Measurements from ENCODE around the gene CHPF2. TPM values are rescaled to one million over a fixed set of nuclear protein-coding genes. Genes with fewer than 3 reads are reported as not detected.

CHPF2 gene
- total RNA-seq, 2 experiments from 2014 or later: 46.1 to 46.8 TPM

DNA sequence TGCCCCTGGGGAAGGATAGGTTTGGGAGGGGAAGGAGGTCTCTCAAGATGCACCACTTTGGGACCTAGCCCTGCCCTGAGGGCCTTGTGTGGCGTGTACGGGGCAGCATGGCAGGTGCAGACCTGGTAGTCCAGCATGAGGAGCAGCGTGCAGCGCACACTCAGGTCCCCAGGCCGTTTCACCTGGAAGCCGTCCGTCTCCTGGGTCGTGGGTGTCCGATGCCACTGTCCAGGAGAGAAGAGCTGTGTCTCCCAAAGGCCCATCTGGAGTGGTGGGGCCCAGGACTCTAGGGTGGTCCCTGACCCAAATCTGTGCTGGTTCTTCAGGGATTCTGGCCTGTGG, 9.4 kb downstream of the CHPF2 start:
- ATAC-seq: no peak
- H3K27me3 Mint-ChIP-seq: peaks cover 19% of the 10 kb centered on the region

DNA sequence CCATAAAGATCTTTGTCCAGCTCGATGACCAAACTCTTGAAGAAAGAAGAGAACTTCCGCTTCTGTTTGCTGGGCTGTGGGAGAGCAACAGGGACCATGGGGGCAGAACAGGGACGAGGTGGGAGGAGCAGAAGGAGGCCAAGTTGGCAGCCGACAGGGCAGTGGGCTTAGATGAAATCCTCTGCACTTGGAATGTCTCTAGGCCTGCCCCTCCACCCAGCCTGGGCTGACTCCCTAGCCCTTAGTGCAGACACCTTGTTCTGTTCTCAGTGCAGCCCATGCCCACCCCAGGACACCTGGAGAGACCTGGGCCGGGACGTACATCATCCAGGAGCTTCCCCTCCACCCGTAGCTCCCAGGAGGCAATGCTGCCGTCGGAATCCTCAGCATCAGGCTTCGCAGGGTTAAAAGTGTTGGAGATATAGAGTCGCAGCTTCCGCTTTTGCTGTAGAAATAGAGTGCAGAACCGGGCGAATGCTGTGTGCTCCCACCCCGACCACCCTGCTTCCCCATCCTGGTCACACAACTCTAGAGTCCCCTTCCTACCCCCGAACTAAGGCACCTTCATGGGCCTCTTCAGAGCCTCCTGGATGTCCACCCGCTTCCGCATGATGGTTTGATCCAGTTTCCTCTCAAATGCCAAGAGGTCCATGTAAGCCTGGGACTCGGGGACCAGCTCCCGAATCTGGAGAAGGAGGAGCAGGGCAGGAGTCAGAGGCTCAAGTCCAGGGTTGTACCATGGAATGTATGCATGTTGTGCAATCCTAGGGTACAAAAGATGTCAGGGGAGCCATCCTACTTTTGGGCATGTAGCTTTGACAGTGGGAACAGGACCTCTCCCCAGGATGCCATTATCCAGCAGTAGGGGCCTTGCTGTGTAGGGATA, 10.1 kb downstream of the CHPF2 start:
- no peak overlapping the region for H3K4me3 Mint-ChIP-seq
- CTCF ChIA-PET: interaction anchor here (0.8 to 5.6 kb wide), 11 partner anchors 9 to 131 kb away, joined by 3 to 60 read pairs (median 5); partner anchors contain the start of genes ABCF2 and CHPF2

More for the DNA sequence above, 9.4 kb downstream of the CHPF2 start:
- CTCF ChIA-PET: interaction anchor here (4.8 kb wide), 1 partner anchor 8 kb away, joined by 47 read pairs; the partner anchor contains the start of gene CHPF2
- no peak for DNase-seq
- Mint-ChIP-seq H3K27ac (no peak overlapping the region), H3K4me3 (no peak overlapping the region), H3K4me1 (peaks cover 28% of the 10 kb centered on the region), H3K9me3 (ENCODE audit: low read depth) (no peaks in the 10 kb centered on the region), H3K36me3 (peaks cover 5% of the 10 kb centered on the region)

DNA sequence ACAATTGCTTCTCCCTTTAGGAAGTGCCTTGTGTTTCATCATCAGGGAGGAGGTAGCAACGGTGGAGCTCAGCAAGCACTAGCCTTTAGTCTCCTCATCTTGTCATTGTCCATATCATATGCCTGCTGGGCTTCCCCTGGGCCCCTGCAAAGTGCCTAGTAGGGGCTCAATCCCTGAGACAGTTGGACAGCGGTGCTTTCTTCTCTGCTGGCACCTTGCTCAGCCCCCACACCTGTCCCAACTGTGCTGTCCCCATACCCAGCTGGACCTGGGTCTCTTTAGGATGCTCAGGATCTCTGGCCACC, 10.7 kb downstream of the CHPF2 start:
- Mint-ChIP-seq H3K4me1 (peaks cover 29% of the 10 kb centered on the region), H3K9me3 (ENCODE audit: low read depth) (no peaks in the 10 kb centered on the region), H3K27me3 (peaks cover 32% of the 10 kb centered on the region), H3K36me3 (peaks cover 2% of the 10 kb centered on the region), H3K27ac (peak overlapping the region; percentile 71), H3K4me3 (peak overlapping the region; percentile 35)
- ATAC-seq (no peak), DNase-seq (no peak)
- CTCF ChIA-PET: interaction anchor here (0.9 to 5.6 kb wide), 11 partner anchors 9 to 119 kb away, joined by 3 to 60 read pairs (median 6); partner anchors contain the start of genes ABCF2 and CHPF2

More for the DNA sequence above, 10.1 kb downstream of the CHPF2 start:
- no peak for ATAC-seq
- Mint-ChIP-seq H3K27me3 (peaks cover 26% of the 10 kb centered on the region), H3K27ac (peak overlapping the region; percentile 71), H3K36me3 (peaks cover 2% of the 10 kb centered on the region), H3K9me3 (ENCODE audit: low read depth) (no peaks in the 10 kb centered on the region), H3K4me1 (peaks cover 28% of the 10 kb centered on the region)
- DNase-seq: no peak

DNA sequence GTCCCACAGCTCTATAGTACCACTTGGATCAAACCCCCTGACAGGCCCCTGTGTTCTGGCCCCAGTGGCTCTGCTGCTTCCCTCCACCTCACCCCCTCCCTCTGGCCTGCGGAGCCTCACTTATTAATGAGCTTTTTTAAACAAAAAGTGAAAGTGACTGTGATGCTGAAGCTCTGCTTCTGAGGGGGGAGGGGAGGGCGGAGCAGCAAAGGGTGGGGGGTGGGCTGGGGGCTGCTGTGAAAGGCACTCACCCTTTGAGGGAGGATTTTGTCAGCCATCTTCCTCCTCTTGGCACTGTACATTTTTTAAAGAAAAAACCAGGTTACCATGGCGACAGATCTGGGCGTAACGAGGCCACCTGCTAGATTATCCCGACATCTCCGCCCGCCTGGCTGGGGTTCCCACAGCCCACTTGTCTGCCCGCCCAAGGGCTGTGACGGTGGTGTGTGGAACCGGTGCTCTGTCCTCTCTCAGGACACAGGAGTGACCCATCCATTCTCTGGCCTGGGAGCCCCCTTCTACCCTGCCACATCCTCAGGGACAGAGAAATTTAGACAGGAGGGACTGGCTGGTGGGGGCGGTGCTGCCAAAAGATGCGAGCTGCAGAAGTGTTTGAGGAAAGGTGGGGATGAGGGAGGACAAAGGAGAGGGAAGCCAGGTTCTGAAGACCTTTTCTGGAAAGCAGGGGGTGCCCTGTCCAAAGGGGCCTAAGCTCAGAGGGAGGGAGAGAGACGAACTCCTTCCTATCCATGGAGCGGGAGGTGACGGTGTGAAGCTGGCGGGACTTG, 11.3 kb downstream of the CHPF2 start:
- H3K9me3 Mint-ChIP-seq (ENCODE audit: low read depth): no peaks in the 10 kb centered on the region
- H3K4me3 Mint-ChIP-seq: peak overlapping the region; percentile 35
- peaks cover 36% of the 10 kb centered on the region for H3K27me3 Mint-ChIP-seq
- peak; percentile 17 for ATAC-seq
- H3K4me1 Mint-ChIP-seq: peaks cover 33% of the 10 kb centered on the region
- DNase-seq: no peak
- CTCF ChIA-PET: interaction anchor here (0.6 to 5.6 kb wide), 49 partner anchors 7 to 548 kb away, joined by 3 to 60 read pairs (median 4); partner anchors contain the start of genes ABCF2, ASB10, CHPF2 and FASTK
- H3K36me3 Mint-ChIP-seq: peaks cover 2% of the 10 kb centered on the region
- H3K27ac Mint-ChIP-seq: peak overlapping the region; percentile 71

DNA sequence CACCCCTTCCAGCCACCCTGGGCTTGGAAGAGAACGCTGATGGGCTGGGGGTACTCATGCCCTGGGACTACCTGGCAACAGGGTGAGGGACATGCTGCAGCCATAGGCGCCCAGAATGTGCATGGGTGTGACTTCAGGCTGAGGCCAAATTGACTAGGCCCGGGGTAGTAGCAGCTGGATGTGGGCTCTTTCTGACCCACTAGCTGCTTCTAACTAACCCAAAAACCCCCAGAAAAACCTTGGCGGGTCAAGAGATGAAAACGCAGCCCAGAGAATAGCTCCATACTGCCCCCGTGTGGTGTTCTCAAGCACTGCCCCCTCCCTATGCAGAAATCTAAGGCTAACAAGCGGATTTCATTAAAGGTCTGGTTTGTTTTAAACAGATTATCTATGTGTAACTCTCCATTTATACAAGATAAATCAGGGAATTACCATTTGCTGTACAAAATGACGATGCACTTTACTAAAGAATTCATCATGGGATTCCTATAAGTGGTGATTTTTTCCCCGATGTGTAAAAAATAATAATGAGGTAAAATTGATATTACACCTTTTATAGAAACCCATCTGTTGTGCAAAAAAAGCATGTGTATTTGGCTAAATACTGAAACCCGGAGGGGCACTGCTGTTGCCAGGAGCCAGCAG, 12.0 kb downstream of the CHPF2 start:
- CTCF ChIA-PET: interaction anchor here (0.6 to 5.6 kb wide), 50 partner anchors 8 to 549 kb away, joined by 3 to 60 read pairs (median 4); partner anchors contain the start of genes ABCF2, ASB10, CHPF2 and FASTK
- ATAC-seq: peak; percentile 27
- no peaks in the 10 kb centered on the region for H3K9me3 Mint-ChIP-seq (ENCODE audit: low read depth)
- no peaks in the 10 kb centered on the region for H3K36me3 Mint-ChIP-seq
- peaks cover 38% of the 10 kb centered on the region for H3K27me3 Mint-ChIP-seq
- peak; percentile 78 for DNase-seq
- peaks cover 35% of the 10 kb centered on the region for H3K4me1 Mint-ChIP-seq
- H3K4me3 Mint-ChIP-seq: peak overlapping the region; percentile 35
- no peak overlapping the region for H3K27ac Mint-ChIP-seq

DNA sequence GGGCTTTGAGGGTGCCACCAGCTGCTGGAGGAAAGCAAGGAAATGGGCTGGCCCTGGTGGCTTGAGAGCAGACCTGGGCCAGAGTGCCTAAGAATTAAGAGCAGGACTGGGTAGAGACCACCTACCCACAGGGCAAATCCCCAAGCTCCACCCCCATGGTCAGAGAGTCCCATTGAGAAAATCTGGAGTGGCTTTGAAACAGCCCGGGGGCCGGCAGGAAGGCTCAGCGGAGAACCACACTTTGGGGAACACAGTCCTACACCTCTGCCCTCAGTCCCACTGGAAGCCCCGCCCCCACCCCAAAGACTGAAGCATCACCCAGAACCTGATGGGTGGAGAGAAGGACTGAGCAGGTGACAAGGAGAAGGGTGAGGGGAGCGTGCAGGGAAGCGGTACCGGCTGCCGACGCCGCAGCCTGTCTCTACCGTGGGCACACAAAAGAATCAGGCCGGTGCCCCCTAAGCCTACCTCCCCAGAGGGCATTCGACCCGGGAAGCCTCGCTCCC, 12.6 kb downstream of the CHPF2 start:
- Mint-ChIP-seq H3K9me3 (ENCODE audit: low read depth) (no peaks in the 10 kb centered on the region), H3K4me3 (peak overlapping the region; percentile 13), H3K27ac (no peak overlapping the region), H3K27me3 (peaks cover 44% of the 10 kb centered on the region), H3K4me1 (peaks cover 36% of the 10 kb centered on the region), H3K36me3 (no peaks in the 10 kb centered on the region)
- CTCF ChIA-PET: interaction anchor here (0.9 to 5.6 kb wide), 38 partner anchors 8 to 550 kb away, joined by 3 to 60 read pairs (median 4); partner anchors contain the start of genes ABCF2, ASB10, CHPF2 and FASTK
- ATAC-seq (no peak), DNase-seq (no peak)

DNA sequence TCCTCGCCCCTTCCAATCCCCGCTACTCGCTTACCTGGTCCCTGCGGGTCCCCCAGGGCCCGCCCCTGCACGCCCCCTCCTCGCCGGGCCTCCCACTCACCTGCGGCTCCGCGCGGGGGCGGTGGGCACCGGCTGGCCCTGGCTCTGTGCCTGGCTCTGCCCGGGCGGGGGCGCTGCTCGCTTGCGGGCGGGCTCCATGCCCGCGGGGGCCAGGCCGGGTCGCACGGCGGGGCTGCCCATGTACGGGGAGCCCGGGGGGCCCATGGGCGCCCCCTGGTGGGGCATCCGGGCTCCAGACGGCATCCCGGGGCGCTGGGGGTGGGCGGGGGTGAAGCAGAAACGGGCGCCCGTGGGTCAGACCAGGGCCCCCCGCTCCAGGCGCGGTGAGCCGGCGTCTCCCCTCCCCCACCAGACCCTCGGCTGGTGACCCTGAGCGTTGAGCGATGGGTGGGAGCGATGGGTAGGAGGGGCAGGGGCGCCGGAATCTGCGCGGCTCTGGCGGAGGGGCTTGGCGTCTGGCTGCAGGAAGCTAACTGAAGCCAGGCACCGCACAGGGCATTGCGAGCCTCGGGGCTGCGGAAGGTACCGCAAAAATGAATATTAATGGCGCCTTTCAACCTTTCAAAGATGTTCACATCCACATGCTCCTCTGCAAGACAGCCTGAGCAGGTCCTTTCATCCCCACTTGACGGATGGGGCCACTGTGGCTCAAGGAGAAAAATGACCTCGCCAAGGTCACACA, 13.2 kb downstream of the CHPF2 start:
- Mint-ChIP-seq H3K4me3 (peak overlapping the region; percentile 13), H3K27ac (no peak overlapping the region), H3K4me1 (peaks cover 36% of the 10 kb centered on the region), H3K9me3 (ENCODE audit: low read depth) (no peaks in the 10 kb centered on the region), H3K27me3 (peaks cover 50% of the 10 kb centered on the region), H3K36me3 (no peaks in the 10 kb centered on the region)
- CTCF ChIA-PET: interaction anchor here (0.6 to 5.6 kb wide), 23 partner anchors 11 to 919 kb away, joined by 3 to 60 read pairs (median 4); partner anchors contain the start of genes ABCF2, CHPF2 and NUB1
- peak; percentile 65 for DNase-seq
- ATAC-seq: peak; percentile 79

DNA sequence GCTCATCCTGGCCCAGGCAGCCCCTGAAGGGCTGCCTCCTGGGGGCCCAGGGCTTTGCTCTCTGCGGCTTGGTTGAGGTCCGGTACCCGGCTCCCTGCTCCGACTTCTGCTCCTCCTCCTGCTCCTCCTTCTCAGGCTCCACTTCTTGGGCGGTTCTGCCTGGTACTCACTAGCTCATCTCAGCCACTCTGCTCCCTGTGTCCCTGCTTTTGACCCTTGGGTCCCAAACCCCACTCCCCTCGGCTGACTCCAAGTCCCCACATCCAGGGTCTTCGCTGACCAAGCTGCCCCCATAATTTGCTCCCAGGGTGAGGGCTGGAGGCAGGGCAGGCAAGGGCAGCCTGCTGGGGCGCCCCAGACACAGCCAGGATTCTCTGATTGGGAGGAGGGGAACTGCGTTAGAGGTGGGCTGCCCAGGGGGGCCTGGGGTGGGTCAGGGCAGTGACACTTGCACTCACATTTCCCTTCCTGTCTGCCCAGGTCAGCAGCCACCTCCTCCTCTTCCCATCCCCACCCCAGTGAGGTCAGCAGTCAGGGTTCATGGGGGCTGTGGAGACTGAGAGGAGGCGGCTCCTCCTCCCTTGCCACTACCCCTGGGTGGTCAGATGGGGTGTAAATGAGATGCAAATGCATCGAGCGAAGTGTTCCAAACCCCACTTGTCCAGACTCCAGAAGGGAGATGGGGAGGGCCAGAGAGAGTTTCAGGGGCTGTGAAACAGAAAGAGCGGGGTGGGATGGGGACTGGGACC, 14.0 kb downstream of the CHPF2 start:
- Mint-ChIP-seq H3K4me3 (no peak overlapping the region), H3K27ac (no peak overlapping the region), H3K9me3 (ENCODE audit: low read depth) (no peaks in the 10 kb centered on the region), H3K4me1 (peaks cover 38% of the 10 kb centered on the region), H3K36me3 (no peaks in the 10 kb centered on the region), H3K27me3 (peaks cover 58% of the 10 kb centered on the region)
- no peak for ATAC-seq
- no peak for DNase-seq
- CTCF ChIA-PET: interaction anchor here (0.6 to 5.6 kb wide), 13 partner anchors 10 to 920 kb away, joined by 3 to 60 read pairs (median 4); partner anchors contain the start of genes ABCF2, CHPF2 and NUB1

DNA sequence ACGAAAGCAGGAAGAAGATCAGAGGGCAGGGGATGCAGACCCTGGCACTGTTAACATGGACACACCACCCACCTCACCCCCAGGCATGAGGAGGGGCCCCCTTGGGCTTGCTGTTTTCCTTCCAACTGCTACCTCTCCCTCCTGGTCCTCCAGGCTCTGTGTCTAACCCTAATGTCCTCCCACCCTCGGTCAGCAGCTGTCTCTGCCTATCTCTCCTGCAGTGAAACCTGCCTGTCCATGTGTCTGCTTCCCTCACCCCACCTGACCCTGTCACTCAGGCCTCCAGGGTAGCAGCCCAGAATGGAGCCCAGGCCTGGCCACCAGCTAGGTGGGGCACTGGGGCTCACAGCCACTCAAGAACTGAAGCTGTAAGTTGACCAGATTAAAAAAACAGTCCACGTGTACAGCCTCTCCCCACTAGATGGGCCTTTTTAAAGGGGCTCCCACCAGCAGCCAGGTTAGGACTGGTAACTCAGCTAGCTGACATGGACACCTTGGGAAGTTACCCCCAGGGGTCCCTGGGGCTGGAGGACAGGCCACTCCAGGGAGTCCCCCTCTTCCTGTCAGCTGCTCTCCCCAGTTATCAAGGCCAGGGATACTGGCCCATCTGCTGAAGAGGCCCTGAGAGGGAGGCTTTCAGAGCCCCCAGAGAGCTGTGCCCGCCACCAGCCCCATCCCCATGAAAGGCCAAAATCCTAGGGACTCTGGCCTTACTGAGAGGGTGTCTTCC, 14.7 kb downstream of the CHPF2 start:
- H3K27ac Mint-ChIP-seq: no peak overlapping the region
- no peaks in the 10 kb centered on the region for H3K9me3 Mint-ChIP-seq (ENCODE audit: low read depth)
- ATAC-seq (no peak), DNase-seq (no peak)
- peaks cover 59% of the 10 kb centered on the region for H3K27me3 Mint-ChIP-seq
- CTCF ChIA-PET: interaction anchor here (1.0 to 5.6 kb wide), 6 partner anchors 9 to 123 kb away, joined by 3 to 60 read pairs (median 5); partner anchors contain the start of gene CHPF2
- H3K4me3 Mint-ChIP-seq: no peak overlapping the region
- peaks cover 38% of the 10 kb centered on the region for H3K4me1 Mint-ChIP-seq
- H3K36me3 Mint-ChIP-seq: no peaks in the 10 kb centered on the region

DNA sequence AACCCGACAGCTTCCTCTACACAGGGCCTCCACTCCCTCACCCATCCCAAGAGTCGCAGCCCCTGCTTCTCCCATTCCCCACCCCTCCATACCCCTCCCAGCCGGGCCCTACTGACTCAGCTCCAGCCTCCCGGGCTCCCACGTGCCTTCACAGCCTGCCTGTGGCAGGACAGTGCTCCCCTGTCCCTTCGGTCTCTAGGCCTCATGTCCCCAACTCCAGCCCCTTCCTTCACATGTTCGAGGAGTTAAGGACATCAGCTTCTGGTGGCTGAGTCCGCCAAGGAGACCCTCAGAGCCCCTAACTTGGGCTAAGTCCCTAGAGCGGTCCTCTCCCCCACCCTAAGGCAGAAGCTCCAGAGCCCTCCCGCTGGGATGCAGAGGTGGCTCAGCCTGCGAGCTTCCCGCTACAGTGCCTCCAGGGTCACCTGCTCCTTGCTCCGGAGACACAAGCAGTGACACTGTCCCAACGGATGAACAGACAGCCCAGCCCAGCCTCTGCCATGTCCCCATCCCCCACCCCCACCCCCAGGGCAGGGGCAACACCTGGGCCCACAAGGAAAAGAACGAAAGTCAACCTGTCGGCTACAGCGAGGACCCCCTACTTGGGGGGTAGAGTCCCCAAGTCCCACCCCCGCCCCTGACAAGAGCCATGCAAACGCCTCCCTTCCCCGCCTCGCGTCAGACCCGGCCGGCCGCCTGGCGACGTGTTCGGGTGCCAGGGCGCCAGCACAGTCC, 15.5 kb downstream of the CHPF2 start:
- Mint-ChIP-seq H3K36me3 (no peaks in the 10 kb centered on the region), H3K9me3 (ENCODE audit: low read depth) (no peaks in the 10 kb centered on the region), H3K27ac (no peak overlapping the region), H3K4me3 (no peak overlapping the region), H3K4me1 (peaks cover 38% of the 10 kb centered on the region), H3K27me3 (peaks cover 67% of the 10 kb centered on the region)
- DNase-seq: no peak
- CTCF ChIA-PET: interaction anchor here (1.0 to 5.6 kb wide), 5 partner anchors 9 to 124 kb away, joined by 3 to 60 read pairs (median 3); no protein-coding TSS in a partner anchor
- ATAC-seq: no peak
